DMS79 treated with DMSO at 0.1 percent for 48 hours (cell line): ENCODE results near the gene TELO2.

Source experiments
- DNase-seq: peaks from one replicate; lab custom pipeline; 2025; lab: John Stamatoyannopoulos, UW

The TELO2 gene

DNA sequence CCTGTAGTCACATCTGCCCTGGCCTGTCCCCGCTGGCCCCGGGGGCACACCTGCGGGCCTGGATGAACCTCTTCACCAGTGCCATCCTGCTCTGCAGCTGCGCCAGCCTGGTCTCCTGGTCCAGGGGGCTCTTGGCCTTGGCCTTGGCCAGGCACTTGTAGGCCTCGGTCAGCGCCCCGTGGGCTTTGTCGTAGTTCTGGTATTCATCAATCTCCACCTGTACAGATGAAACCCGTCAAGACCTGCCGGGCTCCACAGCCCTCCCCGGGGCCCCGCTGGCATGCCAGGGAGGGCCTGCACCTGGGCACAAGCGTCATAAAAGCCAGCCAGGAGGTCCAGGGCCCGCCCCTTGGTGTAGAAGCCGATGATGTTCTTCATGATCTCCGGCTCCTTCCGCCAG lies 26.7 kb downstream of the TELO2 start:
- no peak for DNase-seq

DNA sequence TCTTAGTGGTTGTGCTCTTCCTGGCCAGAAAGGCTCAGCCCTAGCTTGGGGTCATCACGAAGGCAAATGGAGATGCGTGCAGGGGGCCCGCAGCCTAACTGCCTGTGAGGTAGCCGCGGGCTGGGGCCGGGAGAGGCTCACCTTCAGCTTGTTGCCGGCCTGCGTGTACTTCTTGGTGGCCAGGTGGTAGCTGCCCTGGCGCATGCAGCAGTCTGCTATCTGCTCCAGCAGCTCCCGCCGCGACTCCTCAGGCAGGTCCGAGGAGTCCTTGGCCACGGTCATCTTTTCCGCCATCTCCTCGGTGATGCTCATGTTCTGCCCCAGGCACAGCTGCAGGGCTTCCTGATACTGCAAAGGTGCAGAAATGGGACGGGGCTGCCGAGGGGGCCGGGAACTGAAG lies 27.3 kb downstream of the TELO2 start:
- no peak for DNase-seq

DNA sequence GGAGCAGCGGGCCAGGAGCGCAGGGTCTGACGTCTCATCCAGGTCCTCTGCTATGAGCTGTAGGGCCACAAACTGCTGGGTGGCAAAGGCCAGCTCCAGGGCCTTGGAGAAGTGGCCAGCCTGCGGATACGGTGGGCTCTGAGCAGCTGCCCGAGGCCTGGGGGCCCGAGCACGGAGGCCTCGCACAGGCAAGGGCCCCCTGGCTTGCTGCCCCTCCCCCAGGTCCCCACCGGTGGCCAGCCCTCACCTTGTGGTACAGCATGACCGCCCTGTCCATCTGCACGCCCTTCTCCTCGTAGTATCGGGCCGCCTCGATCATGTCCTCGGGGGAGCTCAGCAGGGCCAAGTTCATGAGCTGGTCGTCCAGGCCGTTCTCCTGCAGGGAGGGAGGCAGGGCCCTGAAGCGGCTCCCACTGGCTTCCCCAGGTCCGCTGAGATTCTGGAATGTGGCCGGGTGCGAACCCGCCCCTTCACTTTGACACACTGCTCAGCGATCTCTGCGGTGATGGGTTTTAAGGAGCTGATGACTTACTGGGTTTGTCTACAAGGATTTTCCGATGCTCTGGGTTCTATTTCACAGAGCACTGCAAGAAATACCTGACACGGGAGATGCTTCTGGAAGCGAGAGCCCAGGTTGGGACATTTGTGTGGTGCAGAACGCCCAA lies 30.6 kb downstream of the TELO2 start:
- no peak for DNase-seq

DNA sequence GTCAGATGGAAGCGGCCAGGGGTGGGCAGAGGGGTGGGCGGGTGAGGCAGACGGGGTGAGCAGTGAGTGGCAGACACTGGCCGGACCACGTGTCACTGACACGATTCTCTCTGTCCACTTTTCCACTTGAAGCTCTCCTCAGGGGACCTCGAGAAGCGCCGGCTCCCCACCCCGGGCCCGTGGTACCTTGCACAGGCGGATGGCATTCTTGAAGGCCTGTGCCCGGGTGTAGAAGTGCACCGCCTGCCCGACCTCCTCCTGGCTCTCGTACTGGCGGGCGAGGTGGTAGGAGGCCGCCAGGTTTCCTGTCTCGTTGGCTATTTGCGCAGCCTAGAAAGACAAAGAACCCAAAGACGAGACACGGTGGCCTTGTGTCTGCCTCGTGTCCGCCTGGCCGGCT lies 31.2 kb downstream of the TELO2 start:
- DNase-seq: no peak

DNA sequence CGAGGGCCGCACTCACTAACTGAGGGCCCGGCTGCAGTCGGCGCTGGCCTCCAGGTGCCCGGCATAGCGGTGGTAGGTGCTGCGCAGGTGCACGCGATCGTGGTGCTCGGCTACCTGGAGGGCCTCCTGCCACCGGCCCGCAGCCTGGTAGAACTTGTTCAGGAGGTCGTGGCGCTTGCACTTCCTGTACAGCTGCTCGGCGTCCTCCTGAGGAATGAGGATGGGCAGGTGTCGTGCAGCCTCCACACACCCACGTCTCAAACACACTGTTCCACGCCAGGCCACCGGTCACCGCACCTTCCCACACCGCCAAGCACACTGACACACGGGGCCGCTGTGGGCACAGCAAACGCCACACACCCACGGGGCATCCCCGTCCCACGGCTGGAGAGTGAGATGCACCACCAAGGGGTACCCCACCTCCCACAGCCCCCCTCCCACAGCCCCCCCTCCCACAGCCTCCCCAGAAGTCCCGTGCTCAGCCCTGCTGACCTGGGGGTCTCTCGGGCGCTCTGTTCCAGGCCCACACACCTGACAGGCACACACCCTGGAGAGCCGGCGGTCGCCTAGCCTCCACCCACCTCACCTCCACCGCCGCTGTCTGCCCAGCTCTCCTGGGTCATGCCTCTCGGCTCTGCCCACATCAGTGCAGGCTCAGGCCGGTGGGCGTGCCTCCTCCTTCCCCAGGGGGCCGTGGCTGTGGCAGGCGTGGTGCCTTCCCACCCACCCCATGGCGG lies 32.9 kb downstream of the TELO2 start:
- DNase-seq: no peak

DNA sequence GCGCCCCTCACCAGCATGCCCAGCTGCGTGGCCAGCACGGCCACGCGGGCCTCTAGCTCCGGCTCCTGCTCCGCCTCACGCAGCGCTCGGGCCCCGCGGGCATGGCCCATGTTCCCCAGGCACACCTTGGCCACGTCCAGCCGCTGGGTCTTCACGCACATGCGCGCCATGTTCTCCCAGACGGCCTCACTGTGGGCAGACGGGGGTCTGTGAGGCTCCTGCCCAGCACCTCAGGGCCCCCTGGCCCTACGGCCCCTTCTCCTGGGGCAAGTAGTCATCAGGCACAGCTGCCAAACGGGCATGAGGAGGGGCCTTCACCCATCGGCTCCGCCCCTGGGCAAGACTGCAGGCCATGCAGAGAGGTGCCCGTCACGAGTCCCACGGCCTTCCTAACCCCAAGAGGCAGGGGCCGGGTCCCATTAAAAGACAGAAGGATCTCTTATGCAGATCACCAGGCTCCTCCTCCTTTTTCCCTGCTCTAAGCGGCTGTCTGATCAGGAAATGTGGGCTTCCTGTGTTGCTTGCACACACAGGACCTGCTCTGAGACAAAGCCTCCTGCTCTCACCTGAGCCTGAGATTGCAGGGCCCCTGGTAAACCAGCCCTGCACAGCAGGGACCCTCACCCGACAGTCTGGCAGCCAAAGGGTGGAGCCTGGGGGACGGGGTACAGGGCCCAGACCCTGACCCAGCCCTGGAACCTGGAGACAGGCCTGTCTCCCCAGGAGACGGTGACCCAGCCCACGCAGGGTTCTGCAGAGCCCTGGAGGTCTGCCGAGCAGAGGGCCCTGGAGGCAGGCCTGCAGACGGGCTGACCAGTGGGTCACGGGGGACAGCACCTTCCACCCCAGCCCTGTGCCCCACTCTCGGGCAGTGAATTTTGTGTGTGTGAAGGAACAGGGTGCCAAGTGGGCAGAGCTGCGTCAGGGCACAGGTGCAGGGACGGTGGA lies 33.7 kb downstream of the TELO2 start:
- no peak for DNase-seq

DNA sequence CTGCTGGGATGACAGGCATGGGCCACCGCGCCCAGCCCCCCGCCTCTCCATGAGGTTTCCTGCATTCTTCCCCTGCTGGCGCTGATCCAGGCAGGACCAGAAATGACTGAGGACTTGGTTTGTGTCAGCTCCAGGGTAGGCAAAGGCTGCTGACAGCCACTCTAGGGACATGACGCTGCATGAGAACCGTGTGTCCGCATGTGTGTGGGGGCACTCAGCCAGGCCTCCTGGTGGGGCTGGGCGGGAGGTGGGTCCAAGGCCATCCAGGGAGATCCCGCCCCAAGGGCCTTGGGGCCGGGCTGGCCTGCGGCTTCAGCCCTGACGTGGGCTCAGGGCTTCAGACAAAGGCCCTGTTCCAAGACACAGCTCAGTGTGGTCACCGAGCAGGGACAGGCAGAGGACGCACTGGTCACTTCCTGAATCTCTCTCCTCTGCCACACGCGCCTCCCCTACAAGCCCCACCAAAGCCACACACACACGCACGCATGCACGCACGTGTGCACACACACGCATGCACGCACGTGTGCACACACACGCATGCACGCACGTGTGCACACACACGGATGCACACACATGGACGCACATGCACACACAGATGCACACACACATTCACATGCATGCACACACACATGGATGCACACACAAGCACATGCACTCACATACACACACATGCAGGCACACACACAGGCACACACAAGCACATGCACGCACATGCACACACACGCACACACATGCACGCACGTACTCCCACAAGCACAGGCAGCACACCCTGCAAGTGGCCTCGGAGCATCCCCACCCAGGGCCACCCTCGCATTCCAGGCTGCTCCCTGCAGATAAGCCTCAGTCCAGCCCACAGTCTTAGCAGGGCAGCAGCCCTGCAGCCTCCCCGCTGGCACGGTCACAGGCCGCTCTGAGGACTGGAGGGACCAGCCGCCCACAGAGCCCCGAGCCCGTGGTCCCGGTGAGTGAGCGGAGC lies 35.0 kb downstream of the TELO2 start:
- DNase-seq: no peak

DNA sequence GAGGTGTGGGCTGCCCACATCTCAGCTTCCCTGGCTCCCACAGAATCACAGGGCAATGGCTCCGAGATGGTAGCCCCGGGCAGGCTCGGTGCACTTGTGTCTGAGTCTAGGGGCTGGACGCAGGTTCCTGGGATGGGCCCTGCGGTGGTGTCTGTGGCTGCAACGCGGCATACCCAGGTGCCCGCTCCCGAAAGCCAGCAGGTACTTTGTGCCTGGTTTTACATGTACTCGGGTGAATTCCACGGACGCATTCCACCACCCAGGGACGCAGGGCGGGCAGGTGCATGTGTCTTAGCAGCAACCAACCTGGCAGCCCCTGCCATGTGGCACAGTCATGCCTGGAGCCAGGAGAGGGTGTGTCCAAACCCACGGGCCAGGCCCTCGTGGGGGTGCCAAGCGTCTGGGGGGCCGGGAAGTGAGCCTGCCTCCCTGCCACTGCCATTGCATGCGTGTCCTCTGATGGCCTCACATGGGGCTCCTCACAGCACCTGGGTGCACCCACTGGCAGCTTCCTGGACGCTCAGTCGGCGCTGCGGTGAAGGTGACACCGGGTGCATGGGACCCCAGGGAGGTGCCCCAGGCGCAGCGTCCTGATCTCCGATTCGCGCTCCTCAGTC lies 35.9 kb downstream of the TELO2 start:
- DNase-seq: no peak

DNA sequence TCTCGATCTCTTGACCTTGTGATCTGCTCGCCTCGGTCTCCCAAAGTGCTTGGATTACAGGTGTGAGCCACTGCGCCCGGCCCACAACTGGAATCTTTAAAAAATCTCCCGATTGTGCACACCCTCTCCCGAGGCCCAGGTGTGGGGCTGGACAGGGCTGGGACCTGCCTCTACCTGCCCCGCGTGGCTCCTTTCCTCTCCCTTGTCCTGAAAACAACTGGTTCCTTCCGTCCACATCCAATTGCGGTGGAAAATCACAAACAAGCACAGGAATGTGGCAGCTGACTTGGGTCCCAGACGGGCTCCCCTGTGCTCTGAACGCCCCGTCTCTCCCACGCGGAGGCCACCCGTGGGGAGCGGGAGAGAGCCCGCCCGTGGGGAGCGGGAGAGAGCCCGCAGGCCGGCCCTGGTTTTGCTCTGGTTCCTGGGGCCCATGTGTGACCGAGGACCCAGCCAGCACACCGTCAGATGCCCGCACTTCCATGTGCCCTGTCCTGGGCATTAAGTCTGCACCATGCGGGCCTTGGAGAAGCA lies 37.3 kb downstream of the TELO2 start:
- DNase-seq: no peak

DNA sequence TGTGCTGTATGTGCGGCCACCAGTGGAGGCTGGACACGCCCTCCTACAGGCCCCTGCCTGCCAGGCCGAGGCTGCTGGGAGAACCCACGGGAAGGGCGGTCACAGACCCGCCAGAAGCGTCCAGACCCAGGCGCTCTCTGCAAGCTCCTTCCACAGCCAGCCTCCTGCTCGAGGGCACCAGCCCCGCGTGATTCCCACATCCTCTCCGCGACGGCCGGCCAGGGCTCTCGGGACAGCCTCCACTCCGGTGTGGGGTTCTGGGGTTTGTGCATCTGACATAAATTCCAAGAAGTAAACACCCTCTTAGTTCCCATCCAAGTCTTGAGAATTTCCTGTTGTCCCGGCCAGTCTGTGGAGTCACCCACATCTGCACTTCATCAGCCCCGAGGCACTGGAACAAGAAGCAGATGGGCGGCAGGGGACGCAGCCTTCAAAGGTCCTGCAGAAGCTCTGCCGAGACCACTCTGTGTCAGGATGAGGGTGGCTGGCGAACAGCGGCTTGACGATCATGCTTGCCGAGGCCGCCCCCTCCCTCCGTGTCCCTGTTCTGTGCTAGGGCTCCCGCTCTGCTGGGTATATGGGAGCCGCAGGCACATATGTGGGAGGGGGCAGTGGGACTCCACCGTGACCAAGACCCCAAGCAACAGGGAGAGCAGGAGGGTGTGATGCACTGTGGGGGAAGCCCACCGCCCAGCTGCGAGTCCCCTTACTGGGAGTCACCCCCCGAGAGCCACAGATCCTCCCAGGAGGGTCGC lies 37.9 kb downstream of the TELO2 start:
- no peak for DNase-seq

DNA sequence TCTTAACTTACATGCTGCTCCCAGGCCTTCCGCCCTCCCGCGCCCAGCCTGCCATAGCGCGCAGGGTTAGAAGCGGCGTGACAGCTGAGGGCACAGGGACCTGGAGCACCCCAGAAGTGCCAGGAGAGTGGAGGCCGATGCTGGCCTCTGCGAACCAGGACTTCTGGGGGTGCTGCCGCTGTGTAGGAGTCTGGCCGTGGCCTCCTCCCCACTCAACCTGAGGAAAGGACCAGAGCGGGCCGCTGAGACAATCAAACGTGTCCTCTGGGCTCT lies 38.4 kb downstream of the TELO2 start:
- no peak for DNase-seq

DNA sequence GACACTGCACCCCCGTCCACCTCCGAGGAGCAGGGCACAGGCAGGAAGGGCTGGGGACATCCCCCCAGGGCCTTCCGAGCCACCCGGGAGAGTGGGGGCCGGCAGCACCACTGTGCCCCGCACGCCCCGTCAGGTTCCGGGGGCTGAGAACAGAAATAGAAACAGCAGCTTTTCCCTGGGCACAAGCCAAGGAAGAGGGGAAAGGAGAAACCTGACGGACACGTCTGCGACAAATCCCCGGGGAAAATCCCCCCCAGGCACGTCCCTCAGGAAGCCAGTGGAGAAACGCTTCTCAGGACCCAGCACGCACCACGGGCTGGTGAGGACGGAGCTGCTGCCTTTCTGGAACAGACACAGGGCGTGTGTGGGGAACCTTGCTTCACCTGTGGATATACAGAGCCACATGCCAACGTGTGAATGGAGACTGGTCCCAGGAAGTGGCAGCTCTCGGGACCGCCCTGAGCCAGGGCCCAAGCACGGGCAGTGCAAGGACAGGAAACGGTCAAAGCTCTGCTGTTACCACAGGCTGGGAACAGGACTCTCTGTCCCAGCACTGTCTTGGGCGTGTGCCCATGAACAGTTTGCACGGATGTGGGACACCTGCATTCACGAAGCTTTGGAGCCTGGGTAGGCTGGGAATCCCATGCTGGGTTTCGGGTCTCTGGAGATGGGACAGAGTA lies 39.1 kb downstream of the TELO2 start:
- DNase-seq: no peak

DNA sequence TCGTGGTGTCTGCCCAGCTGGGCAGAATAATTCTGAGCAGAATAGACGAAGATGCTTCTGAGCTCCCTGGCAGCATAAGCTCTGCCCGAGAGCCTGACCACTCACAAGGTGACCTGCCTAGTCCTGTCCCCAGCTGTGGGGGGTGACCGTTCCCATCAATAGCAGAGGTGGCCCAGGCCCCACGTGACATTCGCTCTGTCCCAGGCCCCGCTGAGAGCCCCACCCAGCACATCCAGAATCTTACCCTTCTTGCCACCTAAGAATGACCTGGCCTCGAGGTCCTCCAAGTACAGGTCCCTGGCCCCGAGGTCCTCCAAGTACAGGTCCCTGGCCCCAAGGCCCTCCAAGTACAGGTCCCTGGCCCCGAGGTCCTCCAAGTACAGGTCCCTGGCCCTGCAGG lies 39.6 kb downstream of the TELO2 start:
- DNase-seq: no peak

DNA sequence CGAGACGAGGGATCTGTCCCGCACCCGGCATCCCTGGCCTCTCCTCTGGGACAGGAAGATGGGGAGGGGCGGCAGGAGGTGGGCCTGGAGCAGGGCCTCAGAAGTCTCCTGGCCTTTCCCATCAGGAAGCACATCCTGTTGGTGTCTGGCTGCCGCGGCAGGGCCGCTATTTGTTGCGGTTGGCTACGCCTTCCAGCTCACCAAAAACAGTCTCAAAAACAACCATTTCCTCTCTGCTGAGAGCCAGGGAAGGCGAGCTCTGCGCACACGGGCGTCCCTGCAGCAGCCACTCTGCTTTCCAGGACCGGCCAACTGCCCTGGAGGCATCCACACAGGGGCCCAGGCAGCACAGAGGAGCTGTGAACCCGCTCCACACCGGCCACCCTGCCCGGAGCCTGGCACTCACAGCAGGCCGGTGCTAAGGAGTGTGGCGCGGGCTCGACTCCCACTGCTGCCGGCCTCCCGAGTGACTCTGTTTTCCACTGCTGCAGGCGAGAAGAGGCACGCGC lies 40.3 kb downstream of the TELO2 start, which contains the start of gene TMEM204:
Gene TMEM204, plus strand, starts transcription at position 224 of the 509 bp plus-strand sequence. CDS start 610 bp downstream, outside the sequence.
- no peak for DNase-seq

DNA sequence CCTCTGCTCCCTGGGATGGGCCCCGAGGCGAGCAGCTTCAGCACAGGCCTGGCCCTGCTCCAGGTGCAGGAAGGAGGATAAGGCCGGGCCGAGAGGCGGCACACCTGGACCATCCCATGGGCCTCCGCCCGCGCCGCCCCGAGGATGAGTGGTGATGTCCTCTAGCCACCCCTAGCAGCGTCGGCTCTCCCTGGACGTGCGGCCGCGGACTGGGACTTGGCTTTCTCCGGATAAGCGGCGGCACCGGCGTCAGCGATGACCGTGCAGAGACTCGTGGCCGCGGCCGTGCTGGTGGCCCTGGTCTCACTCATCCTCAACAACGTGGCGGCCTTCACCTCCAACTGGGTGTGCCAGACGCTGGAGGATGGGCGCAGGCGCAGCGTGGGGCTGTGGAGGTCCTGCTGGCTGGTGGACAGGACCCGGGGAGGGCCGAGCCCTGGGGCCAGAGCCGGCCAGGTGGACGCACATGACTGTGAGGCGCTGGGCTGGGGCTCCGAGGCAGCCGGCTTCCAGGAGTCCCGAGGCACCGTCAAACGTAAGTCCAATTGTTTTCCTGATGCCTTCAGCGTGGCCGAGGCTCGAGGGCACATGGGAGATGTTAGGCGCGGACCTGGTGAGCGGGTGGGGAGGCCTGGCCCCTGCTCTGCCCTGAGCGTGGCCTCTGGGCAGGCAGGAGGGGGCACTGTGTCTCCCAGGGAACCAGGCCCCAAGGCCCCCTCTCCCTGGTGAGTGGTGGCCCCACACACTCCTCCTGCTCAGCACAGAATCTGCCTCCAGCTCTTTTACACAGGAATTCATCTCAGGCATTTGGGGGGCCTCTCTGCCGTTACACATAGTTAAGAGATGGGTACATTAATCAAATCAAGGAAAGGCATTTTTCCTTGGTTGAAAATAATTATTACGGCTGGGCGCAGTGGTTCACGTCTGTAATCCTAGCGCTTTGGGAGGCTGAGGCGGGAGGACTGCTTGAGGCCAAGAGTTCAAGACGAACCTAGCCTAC lies 41.2 kb downstream of the TELO2 start:
- DNase-seq: no peak

DNA sequence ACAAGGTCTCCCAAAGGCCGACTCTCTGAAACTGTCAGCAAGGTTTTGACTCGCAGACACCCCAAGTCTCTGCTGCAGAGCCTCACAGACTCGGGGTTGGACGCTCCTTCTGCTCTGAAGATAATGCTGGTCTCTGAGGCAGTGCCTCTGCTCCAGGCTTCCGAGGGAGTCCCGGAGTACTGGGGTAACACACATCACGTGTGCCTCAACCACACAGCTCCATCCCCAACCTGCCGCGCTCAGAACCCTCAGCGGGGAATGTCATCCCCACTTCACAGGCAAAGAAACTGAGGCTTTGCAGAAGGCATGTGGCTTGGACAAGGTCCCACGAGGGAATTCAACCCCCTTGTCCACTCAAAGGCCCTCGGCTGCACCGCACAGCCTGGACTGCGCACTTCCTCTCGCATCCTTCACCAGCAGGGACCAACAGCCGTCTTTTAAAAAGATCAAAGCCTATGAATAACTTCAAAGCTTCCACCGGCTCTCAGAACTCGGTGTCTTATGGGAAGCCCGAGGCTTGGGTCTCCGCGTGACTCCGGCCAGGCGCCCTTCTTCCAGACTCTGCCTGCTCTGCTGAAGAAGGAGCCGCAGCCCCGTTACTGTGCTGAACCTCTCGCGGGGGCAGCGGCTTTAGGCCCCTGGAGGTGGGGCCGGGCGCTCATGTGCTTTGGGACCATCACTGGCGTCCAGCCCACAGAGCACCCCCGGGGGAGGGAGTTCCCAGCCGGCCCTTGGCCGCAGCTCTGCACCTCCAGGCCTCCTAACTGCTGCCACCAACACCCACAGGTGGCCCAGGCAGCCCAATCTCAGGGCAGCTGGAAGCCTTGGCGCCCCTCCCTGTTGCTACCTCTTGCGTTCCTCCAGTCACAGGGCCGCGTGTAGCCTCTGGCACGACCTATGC lies 42.5 kb downstream of the TELO2 start:
- DNase-seq: no peak

DNA sequence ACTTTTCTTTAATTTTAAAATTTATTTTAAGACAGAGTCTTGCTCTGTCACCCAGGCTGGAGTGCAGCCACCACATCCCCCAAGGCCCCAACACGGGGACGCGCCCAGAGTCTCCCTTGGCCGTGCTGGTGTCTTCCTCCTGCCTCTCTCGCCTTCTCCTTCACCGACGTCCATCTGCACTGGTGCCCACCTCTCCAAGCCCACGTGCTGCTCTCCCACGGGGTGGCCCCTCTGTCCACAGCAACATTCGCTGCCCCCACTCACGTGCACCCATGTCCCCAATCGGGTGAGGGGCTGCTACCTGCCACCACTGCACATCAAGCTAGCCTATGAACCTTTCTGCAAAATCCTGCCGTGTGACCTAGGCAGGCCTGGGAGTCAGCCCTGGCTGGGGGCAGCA lies 43.4 kb downstream of the TELO2 start:
- DNase-seq: no peak
